ENCODE data around the gene RAD51B.

- no peak for TF ChIP-seq CTCF (IDR thresholded peaks at IDR 0.05)
- TF ChIP-seq POLR2A (IDR thresholded peaks at IDR 0.05), result no peak
Observed at GRCh38 chr14:68637106-68638021, 817.8 kb downstream of the RAD51B start.
